AG04450 (cell line): ENCODE data around the gene SNX30. TPM values are rescaled to one million over a fixed set of nuclear protein-coding genes. Genes with fewer than 3 reads are reported as not detected.

ENCODE experiments used
- CTCF ChIA-PET: fragments of 300-600, 350-600 bp; formaldehyde crosslinking; extraction: SDS; loops from one replicate; lab custom pipeline; 2022; ENCODE audit warnings: antibody characterized with exemption, inconsistent platforms; lab: Charles Lee
- POLR2A ChIA-PET: fragments of 350-600 bp; formaldehyde crosslinking; extraction: SDS; loops from one replicate; lab custom pipeline; 2021; ENCODE audit warnings: antibody characterized with exemption, inconsistent platforms; lab: Yijun Ruan, JAX
- DNase-seq: peaks from one replicate; pipeline ENCODE4 v3.0.0-alpha.2; 2011; ENCODE audit warnings: low read depth, low spot score
- H3K27ac ChIP-seq: one replicate; pipeline ENCODE4 v1.5.1; 2012; ENCODE audit warnings: low read depth, low read length, control low read depth
- H3K27me3 ChIP-seq: one replicate; pipeline ENCODE4 v1.6.0; 2012; ENCODE audit warnings: low read length; ENCODE audit not compliant: control insufficient read depth, insufficient read depth
- H3K4me3 ChIP-seq: 2 replicates; pipeline ENCODE4 v1.5.1; 2011; ENCODE audit warnings: mild to moderate bottlenecking, low read depth, low read length, control low read depth
- H3K9me3 ChIP-seq: 2 replicates; pipeline ENCODE4 v1.5.1; 2012; ENCODE audit warnings: low read length; ENCODE audit not compliant: control insufficient read depth, insufficient read depth
- CTCF ChIP-seq: IDR thresholded peaks from 2 replicates; pipeline ENCODE4 v1.5.1; 2011; ENCODE audit warnings: low read depth, low read length, control low read depth, inconsistent platforms
- polyA plus RNA-seq: library from polyadenylated mRNA; depleted of rRNA; stranded (reverse); fragments of >200 nt; gene quantifications from 2 replicates; pipeline ENCODE4 v1.2.3, GENCODE V29; 2011

The SNX30 gene
- polyA plus RNA-seq, 1 experiment: 11.5 TPM

GRCh38 chr9:112911736-112912135 lies 161.2 kb downstream of the SNX30 start:
- ChIA-PET POLR2A (no interaction called here), CTCF (interaction anchor here (1.5 kb wide), 1 partner anchor 9 kb away, joined by 5 read pairs; no protein-coding TSS in a partner anchor)
- Histone ChIP-seq H3K27me3 (peaks cover 28% of the 10 kb centered on the region), H3K4me3 (no peak overlapping the region), H3K9me3 (no peaks in the 10 kb centered on the region), H3K27ac (no peak overlapping the region)
- no peak for DNase-seq
- TF ChIP-seq CTCF: no peak

- no peak for TF ChIP-seq CTCF
- no peak overlapping the region for H3K4me3 ChIP-seq
- no peak overlapping the region for H3K27ac ChIP-seq
- ChIA-PET POLR2A (no interaction called here), CTCF (interaction anchor here (0.9 kb wide), 1 partner anchor 9 kb away, joined by 3 read pairs; no protein-coding TSS in a partner anchor)
- no peak for DNase-seq
- H3K27me3 ChIP-seq: peaks cover 27% of the 10 kb centered on the region
- H3K9me3 ChIP-seq: no peaks in the 10 kb centered on the region
Observed at GRCh38 chr9:112912636-112913035, 162.1 kb downstream of the SNX30 start.

- no peak for TF ChIP-seq CTCF
- Histone ChIP-seq H3K27me3 (peaks cover 25% of the 10 kb centered on the region), H3K27ac (no peak overlapping the region), H3K9me3 (no peaks in the 10 kb centered on the region), H3K4me3 (no peak overlapping the region)
- no peak for DNase-seq
- ChIA-PET POLR2A (interaction anchor here (0.6 kb wide), 1 partner anchor 725 kb away, joined by 5 read pairs; no protein-coding TSS in a partner anchor), CTCF (interaction anchor here (0.9 kb wide), 1 partner anchor 10 kb away, joined by 3 read pairs; no protein-coding TSS in a partner anchor)
Observed at GRCh38 chr9:112913326-112913725, 162.8 kb downstream of the SNX30 start.

- no peak for TF ChIP-seq CTCF
- DNase-seq: no peak
- peaks cover 23% of the 10 kb centered on the region for H3K27me3 ChIP-seq
- ChIA-PET POLR2A (no interaction called here), CTCF (interaction anchor here (0.6 to 2.1 kb wide), 2 partner anchors 10 to 11 kb away, joined by 3 to 7 read pairs; no protein-coding TSS in a partner anchor)
- H3K27ac ChIP-seq: no peak overlapping the region
- H3K4me3 ChIP-seq: no peak overlapping the region
- no peaks in the 10 kb centered on the region for H3K9me3 ChIP-seq
Observed at GRCh38 chr9:112914524-112914923, 164.0 kb downstream of the SNX30 start.

GRCh38 chr9:112917047-112917986 lies 166.8 kb downstream of the SNX30 start:
- no peak for DNase-seq
- no peak for TF ChIP-seq CTCF
- ChIA-PET POLR2A (no interaction called here), CTCF (interaction anchor here (1.0 kb wide), 1 partner anchor 15 kb away, joined by 4 read pairs; no protein-coding TSS in a partner anchor)
- H3K9me3 ChIP-seq: no peaks in the 10 kb centered on the region
- no peak overlapping the region for H3K4me3 ChIP-seq
- peaks cover 12% of the 10 kb centered on the region for H3K27me3 ChIP-seq
- no peak overlapping the region for H3K27ac ChIP-seq
